ENCODE measurements around the gene MAP4.

DNA sequence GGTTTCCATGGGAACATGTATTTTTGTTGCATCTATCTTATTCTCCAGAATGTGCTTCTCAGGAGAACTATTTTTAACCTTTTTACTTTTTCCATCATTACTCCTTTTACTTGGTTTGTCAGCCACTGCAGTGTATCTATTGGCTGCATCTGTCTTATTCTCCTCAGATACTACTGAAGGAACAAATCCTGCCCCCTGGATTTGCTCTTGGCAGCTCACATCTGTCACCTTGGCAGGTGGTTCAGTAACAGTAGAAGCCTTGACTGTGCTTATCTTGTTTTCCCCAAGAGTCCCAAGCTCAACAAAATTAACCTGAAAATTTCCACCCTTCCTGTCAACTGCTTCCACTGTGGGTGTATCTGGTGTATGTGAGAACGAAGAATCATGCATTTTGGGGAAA, 106.0 kb downstream of the MAP4 start:
- TF ChIP-seq ZNF274 (IDR thresholded peaks at IDR 0.05; ENCODE audit: low read depth, low read length) (no peak), YY1 (IDR thresholded peaks at IDR 0.05; ENCODE audit: insufficient read depth, insufficient read length) (no peak), SUZ12 (IDR thresholded peaks at IDR 0.05; ENCODE audit: extremely low read depth, insufficient read depth, insufficient read length) (no peak)

All from NT2/D1 (cell line).